Neural progenitor cell (in vitro differentiated cells): ENCODE measurements around the gene ZMYND8. TPM values are rescaled to one million over a fixed set of nuclear protein-coding genes. Genes with fewer than 3 reads are reported as not detected.

ENCODE experiments used
- DNase-seq: peaks from one replicate; pipeline ENCODE4 v3.0.0-alpha.2; 2016; ENCODE audit warnings: low spot score
- H2AFZ ChIP-seq: fragments of 200-600 bp; sonication (generic); replicated peaks from 2 replicates; pipeline ENCODE4 v1.6.1; 2016; ENCODE audit warnings: antibody characterized with exemption
- H3F3A ChIP-seq: fragments of 200-600 bp; sonication (generic); 2 replicates; pipeline ENCODE4 v1.6.1; 2016; ENCODE audit warnings: antibody characterized with exemption, low read depth
- H3K27ac ChIP-seq: fragments of 200-600 bp; sonication (generic); 2 replicates; pipeline ENCODE4 v1.5.1; 2016; ENCODE audit warnings: mild to moderate bottlenecking
- H3K27me3 ChIP-seq: fragments of 200-600 bp; sonication (generic); 2 replicates; pipeline ENCODE4 v1.6.1; 2016; ENCODE audit warnings: mild to moderate bottlenecking, moderate library complexity
- H3K36me3 ChIP-seq: fragments of 200-600 bp; sonication (generic); 2 replicates; pipeline ENCODE4 v1.5.1; 2016
- H3K4me1 ChIP-seq: fragments of 200-600 bp; sonication (generic); 2 replicates; pipeline ENCODE4 v1.6.1; 2016; ENCODE audit warnings: mixed run types
- H3K4me2 ChIP-seq: fragments of 200-600 bp; sonication (generic); 2 replicates; pipeline ENCODE4 v1.6.1; 2016
- H3K4me3 ChIP-seq: fragments of 200-600 bp; sonication (generic); 2 replicates; pipeline ENCODE4 v1.5.1; 2016
- H3K79me2 ChIP-seq: fragments of 200-600 bp; sonication (generic); 2 replicates; pipeline ENCODE4 v1.6.1; 2016; ENCODE audit warnings: low read depth
- H3K9ac ChIP-seq: fragments of 200-600 bp; sonication (generic); 2 replicates; pipeline ENCODE4 v1.6.1; 2016
- H3K9me3 ChIP-seq: fragments of 200-600 bp; sonication (generic); 2 replicates; pipeline ENCODE4 v1.5.1; 2016; ENCODE audit warnings: low read depth
- H4K20me1 ChIP-seq: fragments of 200-600 bp; sonication (generic); 2 replicates; pipeline ENCODE4 v1.6.1; 2016; ENCODE audit warnings: low read depth
- H3K27ac Mint-ChIP-seq: 3 replicates; pipeline ENCODE4 v1.8.0; 2021; ENCODE audit warnings: mixed read lengths
- H3K27me3 Mint-ChIP-seq: 2 replicates; pipeline ENCODE4 v1.8.0; 2022; ENCODE audit warnings: low read depth, mild to moderate bottlenecking, inconsistent platforms, moderate library complexity, mixed read lengths; ENCODE audit not compliant: insufficient read depth
- H3K36me3 Mint-ChIP-seq: 3 replicates; pipeline ENCODE4 v1.8.0; 2021; ENCODE audit warnings: mixed read lengths
- H3K4me1 Mint-ChIP-seq: 3 replicates; pipeline ENCODE4 v1.8.0; 2021; ENCODE audit warnings: mixed read lengths
- H3K4me3 Mint-ChIP-seq: 3 replicates; pipeline ENCODE4 v1.8.0; 2021; ENCODE audit warnings: mild to moderate bottlenecking, moderate library complexity, mixed read lengths
- H3K9me3 Mint-ChIP-seq: 3 replicates; pipeline ENCODE4 v1.8.0; 2020; ENCODE audit warnings: mixed read lengths
- CTCF ChIP-seq: fragments of 200-600 bp; sonication (generic); IDR thresholded peaks from 2 replicates; pipeline ENCODE4 v1.5.1; 2017; ENCODE audit warnings: antibody characterized with exemption, mild to moderate bottlenecking
- EZH2 ChIP-seq: fragments of 200-600 bp; sonication (generic); IDR thresholded peaks from 2 replicates; pipeline ENCODE4 v1.6.1; 2017; ENCODE audit warnings: antibody characterized with exemption, mild to moderate bottlenecking, moderate library complexity
- EZH2phosphoT487 ChIP-seq: fragments of 200-600 bp; sonication (generic); IDR thresholded peaks from 2 replicates; pipeline ENCODE4 v1.6.1; 2017; ENCODE audit warnings: antibody characterized with exemption
- total RNA-seq: library from RNA; depleted of rRNA; stranded (reverse); fragments of >200 nt; gene quantifications from 2 replicates; pipeline ENCODE4 v1.2.3, GENCODE V29; 2015; ENCODE audit warnings: low replicate concordance

Gene ZMYND8
- total RNA-seq, 1 donor from 2014 or later = 59.4 TPM

- H3K36me3 ChIP-seq = peaks cover 10% of the 10 kb centered on the region
- no peak for DNase-seq
- no peaks in the 10 kb centered on the region for H3K27me3 ChIP-seq
- H3K4me2 ChIP-seq = no peak overlapping the region
- no peak overlapping the region for H3K4me3 Mint-ChIP-seq
- peaks cover 24% of the 10 kb centered on the region for H3F3A ChIP-seq
- H2AFZ ChIP-seq = no peak overlapping the region
- no peak for TF ChIP-seq CTCF
- peaks cover 48% of the 10 kb centered on the region for H4K20me1 ChIP-seq
- no peaks in the 10 kb centered on the region for H3K4me1 ChIP-seq
- no peak overlapping the region for H3K27ac ChIP-seq
- H3K27me3 Mint-ChIP-seq = no peaks in the 10 kb centered on the region
- H3K9me3 Mint-ChIP-seq = no peaks in the 10 kb centered on the region
- H3K4me3 ChIP-seq = no peak overlapping the region
- H3K36me3 Mint-ChIP-seq = peaks cover 22% of the 10 kb centered on the region
- peaks cover 21% of the 10 kb centered on the region for H3K79me2 ChIP-seq
- H3K4me1 Mint-ChIP-seq = peaks cover 4% of the 10 kb centered on the region
- H3K9ac ChIP-seq = no peak overlapping the region
- H3K9me3 ChIP-seq = no peaks in the 10 kb centered on the region
- H3K27ac Mint-ChIP-seq = no peak overlapping the region
Measured at GRCh38 chr20:47212606-47213207, 143.8 kb downstream of the ZMYND8 start.

GRCh38 chr20:47211036-47211435 is 145.5 kb downstream of the ZMYND8 start:
- Histone ChIP-seq H3K36me3 (peaks cover 10% of the 10 kb centered on the region), H2AFZ (no peak overlapping the region), H3K79me2 (peaks cover 16% of the 10 kb centered on the region), H3K4me3 (no peak overlapping the region), H3K27ac (no peak overlapping the region), H3K9ac (no peak overlapping the region), H3K4me2 (no peak overlapping the region), H3K9me3 (no peaks in the 10 kb centered on the region), H3K27me3 (no peaks in the 10 kb centered on the region), H3F3A (peaks cover 41% of the 10 kb centered on the region), H3K4me1 (peaks cover 12% of the 10 kb centered on the region), H4K20me1 (peaks cover 64% of the 10 kb centered on the region)
- H3K36me3 Mint-ChIP-seq = peaks cover 24% of the 10 kb centered on the region
- no peak overlapping the region for H3K4me3 Mint-ChIP-seq
- DNase-seq = no peak
- TF ChIP-seq CTCF (no peak), EZH2phosphoT487 (no peak), EZH2 (no peak)
- peaks cover 2% of the 10 kb centered on the region for H3K27me3 Mint-ChIP-seq
- no peaks in the 10 kb centered on the region for H3K9me3 Mint-ChIP-seq
- H3K4me1 Mint-ChIP-seq = peaks cover 17% of the 10 kb centered on the region
- no peak overlapping the region for H3K27ac Mint-ChIP-seq

- Mint-ChIP-seq H3K9me3 (no peaks in the 10 kb centered on the region), H3K36me3 (peaks cover 23% of the 10 kb centered on the region), H3K4me1 (peaks cover 19% of the 10 kb centered on the region), H3K27ac (no peak overlapping the region), H3K4me3 (no peak overlapping the region), H3K27me3 (peaks cover 2% of the 10 kb centered on the region)
- H3K9ac ChIP-seq = no peak overlapping the region
- peaks cover 10% of the 10 kb centered on the region for H3K36me3 ChIP-seq
- peaks cover 15% of the 10 kb centered on the region for H3K4me1 ChIP-seq
- peaks cover 46% of the 10 kb centered on the region for H3F3A ChIP-seq
- H4K20me1 ChIP-seq = peaks cover 60% of the 10 kb centered on the region
- no peak for DNase-seq
- no peak overlapping the region for H3K4me3 ChIP-seq
- no peak overlapping the region for H3K27ac ChIP-seq
- peaks cover 11% of the 10 kb centered on the region for H3K79me2 ChIP-seq
- H2AFZ ChIP-seq = no peak overlapping the region
- no peaks in the 10 kb centered on the region for H3K9me3 ChIP-seq
- no peaks in the 10 kb centered on the region for H3K27me3 ChIP-seq
- TF ChIP-seq EZH2 = no peak
- no peak for TF ChIP-seq CTCF
- H3K4me2 ChIP-seq = no peak overlapping the region
Measured at GRCh38 chr20:47210470-47210869, 146.0 kb downstream of the ZMYND8 start.
